GM19239 (cell line): ENCODE data around the gene C16orf86.

Experiments
- DNase-seq: peaks from one replicate; pipeline ENCODE4 v3.0.0; 2011; ENCODE audit warnings: low spot score; ENCODE audit not compliant: insufficient read length
- FAIRE-seq: peaks from 2 replicates; lab custom pipeline; 2011; peaks lifted over from hg19 to GRCh38; lab: Jason Lieb, UNC

The C16orf86 gene

DNA sequence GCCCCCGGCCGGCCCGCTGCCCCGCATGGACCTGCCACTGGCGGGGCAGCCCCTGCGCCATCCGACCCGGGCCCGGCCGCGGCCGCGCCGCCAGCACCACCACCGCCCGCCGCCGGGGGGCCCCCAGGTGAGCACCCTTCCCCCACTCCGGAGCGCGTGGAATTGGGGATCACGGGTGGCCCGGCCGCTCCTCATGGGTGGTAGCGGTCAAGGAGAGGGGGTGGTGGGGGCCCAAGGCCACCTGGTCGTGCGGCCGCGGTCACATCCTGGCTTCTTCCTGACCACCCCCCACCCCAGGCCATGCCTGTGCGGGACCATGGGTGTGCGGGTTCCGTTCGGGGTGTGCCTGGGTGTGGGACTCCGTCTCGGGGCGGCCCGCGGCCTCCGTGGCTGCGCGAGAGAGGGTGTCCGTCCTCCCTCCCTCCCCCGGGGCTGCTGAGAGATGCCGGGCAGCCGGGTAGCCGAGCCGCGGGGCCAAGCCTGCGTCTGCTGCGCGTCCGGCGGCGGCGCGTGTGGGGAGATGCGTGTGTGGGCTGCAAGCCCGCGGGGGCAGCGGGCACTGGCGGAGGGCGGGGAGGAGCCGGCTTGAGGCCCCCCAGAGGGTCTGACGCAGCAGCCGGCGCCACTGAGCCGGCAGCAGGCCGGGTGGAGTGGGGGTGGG lies 13.4 kb upstream of the C16orf86 start:
- no peak for DNase-seq
- FAIRE-seq, result no peak

DNA sequence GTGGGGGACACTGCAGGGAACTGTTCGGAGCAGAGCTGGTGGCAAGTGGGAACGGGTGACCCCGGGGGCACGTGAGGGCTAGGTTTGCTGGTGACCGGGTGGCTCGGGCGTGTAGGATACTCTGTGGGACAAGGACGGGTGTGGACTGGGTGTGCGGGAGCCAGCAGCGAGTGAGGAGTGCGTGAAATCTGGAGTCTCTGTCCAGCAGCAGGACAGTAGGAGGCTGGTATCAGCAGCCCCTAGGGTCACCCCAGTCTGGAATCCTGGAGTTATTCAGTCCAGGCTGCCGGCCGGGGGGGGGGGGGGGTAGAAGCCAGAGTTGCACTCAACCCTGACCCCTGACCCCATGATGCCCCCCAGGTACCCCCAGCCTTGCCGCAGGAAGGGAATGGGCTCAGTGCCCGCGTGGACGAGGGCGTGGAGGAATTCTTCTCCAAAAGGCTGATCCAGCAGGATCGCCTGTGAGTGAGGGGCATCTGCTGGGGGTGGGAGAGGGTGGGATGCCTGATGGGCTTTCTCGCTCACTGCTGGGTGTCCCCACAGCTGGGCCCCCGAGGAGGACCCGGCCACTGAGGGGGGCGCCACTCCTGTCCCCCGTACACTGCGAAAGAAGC lies 12.7 kb upstream of the C16orf86 start:
- FAIRE-seq, result no peak
- DNase-seq, result no peak

DNA sequence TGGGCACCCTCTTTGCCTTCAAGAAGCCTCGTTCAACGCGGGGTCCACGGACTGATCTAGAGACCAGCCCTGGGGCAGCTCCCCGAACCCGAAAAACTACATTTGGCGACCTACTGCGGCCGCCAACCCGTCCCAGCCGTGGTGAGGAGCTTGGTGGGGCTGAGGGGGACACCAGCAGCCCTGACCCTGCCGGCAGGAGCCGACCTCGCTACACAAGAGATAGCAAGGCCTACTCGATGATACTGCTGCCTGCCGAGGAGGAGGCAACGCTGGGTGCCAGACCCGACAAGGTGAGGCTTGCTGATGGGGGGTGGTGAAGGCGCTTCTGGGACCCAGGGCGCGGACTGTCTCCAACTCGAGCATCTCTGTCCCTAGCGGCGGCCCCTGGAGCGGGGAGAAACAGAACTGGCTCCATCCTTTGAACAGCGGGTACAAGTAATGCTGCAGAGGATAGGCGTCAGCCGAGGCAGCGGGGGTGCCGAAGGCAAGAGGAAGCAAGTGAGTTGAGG lies 12.2 kb upstream of the C16orf86 start:
- FAIRE-seq (no peak), DNase-seq (no peak)

DNA sequence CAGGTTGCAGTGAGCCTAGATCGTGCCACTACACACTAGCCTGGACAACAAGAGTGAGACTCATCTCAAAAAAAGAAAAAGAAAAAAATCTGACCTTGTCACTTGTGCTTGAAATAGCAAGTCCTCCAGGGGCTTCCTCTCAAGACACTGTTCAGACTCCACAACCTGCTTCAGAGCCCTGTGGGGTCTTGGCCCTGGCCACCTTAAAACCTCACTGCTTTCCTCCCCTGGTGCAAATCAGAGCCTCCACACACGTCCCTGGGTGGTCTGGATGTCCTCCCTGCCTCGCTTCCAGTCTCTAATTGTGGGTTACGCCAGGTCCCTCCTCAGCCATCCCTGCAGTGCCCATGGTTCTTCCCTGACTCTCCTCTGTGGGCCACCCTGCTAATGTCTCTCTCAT lies 11.3 kb upstream of the C16orf86 start:
- FAIRE-seq (no peak), DNase-seq (no peak)

DNA sequence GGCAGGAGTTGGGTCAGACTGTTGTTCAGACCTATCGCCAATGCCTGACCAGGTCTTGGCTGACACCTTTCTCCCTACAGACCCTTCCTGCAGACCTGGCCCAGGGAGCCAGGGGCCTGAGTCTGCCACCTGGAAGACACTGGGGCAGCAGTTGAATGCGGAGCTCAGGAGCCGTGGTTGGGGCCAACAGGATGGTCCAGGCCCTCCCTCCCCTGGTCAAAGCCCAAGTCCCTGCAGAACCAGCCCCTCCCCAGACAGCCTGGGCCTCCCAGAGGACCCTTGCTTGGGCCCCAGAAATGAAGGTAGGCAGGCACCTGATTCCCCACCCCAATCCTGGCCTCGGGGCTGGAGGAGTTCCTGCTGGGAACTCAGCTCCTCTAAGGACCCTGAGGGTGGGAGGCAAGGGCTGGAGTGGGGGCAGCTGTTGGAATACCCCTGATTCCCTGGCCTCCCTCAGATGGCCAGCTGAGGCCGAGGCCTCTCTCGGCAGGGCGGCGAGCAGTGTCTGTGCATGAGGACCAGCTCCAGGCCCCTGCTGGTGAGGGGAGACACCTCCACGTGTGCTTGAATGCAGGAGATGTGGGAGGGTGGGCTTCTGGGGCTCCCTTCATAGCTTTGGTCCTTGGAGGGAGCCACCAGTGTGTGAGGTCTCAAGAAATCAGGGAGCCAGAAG lies 10.1 kb upstream of the C16orf86 start:
- no peak for FAIRE-seq
- no peak for DNase-seq

DNA sequence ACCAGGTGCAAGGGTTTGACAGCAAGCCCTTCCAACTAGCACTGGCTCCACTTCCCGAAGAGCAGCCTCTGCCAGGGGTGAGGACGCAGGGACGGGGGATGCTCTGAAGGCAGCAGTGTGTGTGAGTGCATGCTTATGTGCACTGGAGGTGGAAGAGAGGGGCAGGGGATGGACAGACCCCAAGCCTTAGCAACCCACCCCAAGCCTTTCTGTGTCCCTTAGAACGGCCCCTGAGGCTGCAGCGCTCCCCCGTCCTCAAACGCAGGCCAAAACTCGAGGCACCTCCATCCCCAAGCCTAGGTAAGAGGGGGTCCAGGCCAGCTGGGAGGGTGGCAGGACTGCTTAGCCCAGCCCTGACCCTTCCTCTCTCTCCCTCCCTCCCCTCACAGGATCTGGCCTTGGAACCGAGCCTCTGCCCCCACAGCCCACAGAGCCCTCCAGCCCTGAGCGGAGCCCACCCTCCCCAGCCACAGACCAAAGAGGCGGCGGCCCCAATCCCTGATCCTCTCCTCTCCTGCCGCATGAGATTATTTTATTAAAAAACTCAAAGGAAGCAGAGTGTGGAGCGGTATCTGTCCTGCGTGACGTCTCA lies 9.5 kb upstream of the C16orf86 start:
- FAIRE-seq, result no peak
- no peak for DNase-seq

DNA sequence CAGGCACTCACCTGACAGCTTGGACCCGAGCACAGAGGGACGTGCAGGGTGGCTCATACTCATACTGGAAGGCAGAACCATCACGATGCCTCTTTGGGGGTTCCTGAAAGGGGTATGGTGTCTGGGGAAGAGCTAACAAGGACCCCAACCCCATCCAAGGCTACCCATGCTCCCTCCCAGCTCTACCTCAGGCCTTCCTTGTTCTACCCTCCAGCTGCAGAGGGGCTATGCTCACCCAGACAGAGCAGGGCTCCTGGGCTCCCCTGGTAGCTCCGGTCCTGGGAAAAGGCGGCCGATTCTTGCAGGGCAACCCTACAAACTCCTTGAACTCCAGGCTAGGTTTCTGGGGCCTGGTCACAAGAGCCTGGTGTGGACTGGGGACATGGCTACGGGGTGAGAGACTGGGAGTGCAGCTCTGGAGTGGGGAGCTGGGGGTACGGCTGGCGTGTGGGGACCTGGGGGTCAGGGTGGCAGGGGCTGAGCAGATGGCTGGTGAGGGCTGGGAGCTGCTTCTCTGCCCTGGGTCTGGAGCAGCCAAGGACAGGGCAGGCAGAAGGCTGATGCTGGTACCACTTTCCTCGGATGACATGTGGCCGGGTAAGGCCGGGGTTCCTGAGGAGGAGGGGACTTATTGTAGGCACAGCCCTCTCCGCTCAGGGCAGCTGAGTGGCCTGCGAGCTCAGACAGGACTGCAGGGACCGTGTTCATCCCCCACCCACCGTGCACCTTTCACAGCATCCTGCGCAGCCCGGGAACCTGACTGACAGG lies 8.7 kb upstream of the C16orf86 start:
- FAIRE-seq (no peak), DNase-seq (no peak)

DNA sequence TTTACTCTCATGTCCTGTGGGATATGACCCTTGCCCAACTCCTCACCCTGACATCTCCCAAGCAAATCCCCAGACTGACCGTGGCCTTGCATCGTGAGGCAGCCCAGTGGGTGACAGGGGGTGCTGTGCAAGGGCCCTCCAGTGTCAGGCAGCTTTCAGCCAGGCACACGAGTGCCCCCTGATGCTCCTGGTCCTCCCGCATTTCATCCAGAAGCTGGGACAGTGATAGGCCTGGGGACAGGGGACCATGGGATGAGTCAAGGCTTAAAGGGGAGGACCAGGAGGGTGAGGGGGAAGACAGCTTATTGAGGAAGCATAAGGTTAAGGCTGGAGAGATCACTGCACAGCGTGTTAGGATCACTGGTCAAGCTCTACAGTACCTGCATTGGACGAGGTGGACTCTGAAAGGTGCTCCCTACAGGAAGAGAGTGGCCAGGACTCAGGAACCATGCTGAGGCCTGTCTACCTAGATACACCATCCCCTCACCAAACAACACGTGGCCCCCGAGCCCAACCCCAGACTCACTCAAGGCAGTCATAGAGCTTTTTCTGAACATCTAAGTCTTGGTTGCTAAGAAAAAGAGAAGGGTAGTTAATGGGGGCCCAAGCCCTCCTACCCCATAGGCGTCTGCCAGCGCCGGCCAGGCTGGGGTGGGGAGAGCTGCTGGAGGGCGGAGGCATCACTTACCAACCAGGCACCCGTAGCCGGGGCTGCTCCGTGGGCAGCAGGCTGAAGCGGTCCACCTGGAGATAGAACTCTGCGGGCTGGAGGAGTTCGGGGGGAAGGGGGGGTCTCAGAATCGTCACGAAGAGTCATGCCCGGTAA lies 7.6 kb upstream of the C16orf86 start:
- FAIRE-seq, result no peak

DNA sequence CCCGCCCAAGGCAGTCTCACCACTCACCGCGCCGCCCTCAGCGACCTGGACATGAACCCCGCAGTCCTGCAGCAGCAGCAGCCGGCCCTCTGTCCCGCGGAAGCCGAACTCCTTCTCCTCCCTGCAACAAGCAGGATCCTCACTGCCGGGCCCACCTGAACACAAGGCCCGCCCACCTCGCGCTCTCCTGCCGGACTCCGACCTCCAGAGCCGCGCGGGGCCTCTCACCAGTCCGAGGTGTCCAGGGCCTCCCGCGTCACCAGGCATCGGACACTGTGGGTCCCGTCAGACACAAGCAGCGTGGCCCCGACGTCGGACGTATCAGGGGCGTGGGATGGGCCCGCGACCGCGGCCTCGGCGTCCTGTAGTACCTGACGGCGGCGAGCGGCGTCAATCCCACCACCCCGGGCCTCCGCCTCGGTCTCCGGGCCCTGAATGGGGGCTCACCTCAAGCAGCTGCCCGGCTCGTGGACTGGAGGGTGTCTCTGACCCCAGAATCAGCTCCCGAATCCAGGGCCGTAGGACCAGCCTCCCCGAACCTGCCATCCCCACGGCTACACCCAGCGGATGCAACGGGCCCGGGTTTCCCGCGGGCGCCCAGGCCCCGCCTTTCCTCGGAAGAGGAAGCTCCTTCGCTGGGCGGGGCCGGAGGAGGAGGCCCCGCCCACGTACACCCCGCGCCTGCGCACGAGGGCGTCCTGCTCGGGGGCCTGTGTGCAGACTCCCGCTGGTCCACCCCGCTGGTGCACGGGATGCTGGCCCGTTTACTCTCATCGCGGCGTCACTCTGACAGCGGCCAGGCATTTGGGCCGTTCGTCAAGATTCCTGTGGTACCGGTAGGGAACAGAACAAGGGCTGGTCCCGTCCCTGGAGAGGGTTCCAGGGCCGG lies 6.7 kb upstream of the C16orf86 start, which contains the start of gene ACD:
Gene ACD, minus strand, starts transcription at position 586 of the 889 bp plus-strand sequence. Its CDS starts 40 bp downstream, at position 546.
- DNase-seq (peak; percentile 100), FAIRE-seq (no peak)

More for the DNA sequence above, 7.6 kb upstream of the C16orf86 start:
- DNase-seq, result no peak

DNA sequence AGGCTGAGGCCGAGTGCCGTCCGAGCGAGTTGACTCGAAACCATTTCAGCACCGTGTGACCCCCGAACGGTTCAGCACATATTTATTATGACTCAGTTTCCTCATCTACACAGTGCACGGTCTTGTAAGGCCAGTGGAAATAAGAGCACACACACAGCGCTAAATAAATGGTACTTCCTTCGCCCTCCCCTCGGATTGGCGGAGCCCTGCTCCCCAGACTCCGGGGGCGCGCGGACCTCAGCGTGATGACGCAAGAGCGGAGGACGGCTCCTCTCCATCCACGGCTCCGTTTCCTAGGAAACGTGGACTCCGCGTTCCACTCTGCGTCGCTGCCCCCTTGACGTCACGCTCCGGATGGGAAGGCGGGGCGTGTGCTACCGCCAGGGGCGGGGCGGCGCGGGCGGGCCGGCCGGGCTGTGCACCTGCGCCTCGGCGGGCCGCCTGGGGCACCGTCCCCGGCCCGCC lies 6.0 kb upstream of the C16orf86 start, which contains the start of gene PARD6A:
Gene PARD6A, plus strand, starts transcription at position 397 of the 465 bp plus-strand sequence. CDS start 79 bp downstream, outside the sequence.
- peak; percentile 100 for DNase-seq
- FAIRE-seq, result peak; percentile 97

DNA sequence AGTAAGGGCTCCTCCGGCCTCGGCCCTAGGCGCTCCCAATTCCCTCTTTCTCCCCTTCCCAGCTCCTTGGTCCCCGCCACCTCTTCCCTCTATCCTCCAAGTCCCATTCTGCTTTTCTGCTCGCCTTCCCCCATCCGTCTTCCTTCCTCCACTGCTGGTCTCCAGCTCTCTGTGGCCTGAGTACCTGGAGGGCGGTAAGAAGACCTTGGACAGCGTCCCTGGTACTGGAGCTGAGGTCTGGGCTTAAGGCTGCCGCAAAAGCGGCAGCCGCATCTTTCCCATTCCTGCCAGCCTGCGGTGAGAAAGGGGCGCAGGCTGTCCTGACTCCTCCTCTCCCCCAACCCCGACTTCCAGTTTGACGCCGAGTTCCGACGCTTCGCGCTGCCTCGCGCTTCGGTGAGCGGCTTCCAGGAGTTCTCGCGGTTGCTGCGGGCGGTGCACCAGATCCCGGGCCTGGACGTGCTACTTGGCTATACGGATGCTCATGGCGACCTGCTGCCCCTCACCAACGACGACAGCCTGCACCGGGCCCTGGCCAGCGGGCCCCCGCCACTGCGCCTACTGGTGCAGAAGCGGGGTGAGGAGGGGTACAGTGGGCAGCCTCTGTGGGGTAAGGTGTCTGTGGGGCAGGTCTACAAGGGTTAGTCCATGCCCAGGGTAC lies 5.4 kb upstream of the C16orf86 start:
- DNase-seq (no peak), FAIRE-seq (no peak)

DNA sequence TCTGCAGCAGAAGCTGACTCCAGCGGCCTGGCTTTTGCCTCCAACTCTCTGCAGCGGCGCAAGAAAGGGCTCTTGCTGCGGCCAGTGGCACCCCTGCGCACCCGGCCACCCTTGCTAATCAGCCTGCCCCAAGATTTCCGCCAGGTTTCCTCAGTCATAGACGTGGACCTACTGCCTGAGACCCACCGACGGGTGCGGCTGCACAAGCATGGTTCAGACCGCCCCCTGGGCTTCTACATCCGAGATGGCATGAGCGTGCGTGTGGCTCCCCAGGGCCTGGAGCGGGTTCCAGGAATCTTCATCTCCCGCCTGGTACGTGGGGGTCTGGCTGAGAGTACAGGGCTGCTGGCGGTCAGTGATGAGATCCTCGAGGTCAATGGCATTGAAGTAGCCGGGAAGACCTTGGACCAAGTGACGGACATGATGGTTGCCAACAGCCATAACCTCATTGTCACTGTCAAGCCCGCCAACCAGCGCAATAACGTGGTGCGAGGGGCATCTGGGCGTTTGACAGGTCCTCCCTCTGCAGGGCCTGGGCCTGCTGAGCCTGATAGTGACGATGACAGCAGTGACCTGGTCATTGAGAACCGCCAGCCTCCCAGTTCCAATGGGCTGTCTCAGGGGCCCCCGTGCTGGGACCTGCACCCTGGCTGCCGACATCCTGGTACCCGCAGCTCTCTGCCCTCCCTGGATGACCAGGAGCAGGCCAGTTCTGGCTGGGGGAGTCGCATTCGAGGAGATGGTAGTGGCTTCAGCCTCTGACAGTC lies 4.5 kb upstream of the C16orf86 start:
- no peak for DNase-seq
- no peak for FAIRE-seq

DNA sequence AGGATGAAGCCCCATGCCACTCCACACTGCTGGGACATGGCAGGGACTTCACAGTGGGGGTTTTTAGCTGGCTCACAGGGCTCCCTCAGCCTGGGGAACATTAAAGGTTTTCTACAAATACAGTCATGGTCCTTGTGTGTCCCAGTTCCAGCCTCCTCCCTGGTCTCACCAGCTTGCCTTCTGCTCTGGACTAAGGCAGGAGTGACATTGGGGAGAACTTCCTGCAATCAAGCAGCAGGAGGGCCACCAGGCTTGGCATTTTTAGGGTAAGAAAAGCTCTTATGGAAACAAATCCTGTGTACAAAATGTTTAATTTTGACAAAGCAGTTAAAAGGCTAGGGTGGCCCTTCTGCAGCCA lies 4.0 kb upstream of the C16orf86 start:
- DNase-seq, result no peak
- no peak for FAIRE-seq

DNA sequence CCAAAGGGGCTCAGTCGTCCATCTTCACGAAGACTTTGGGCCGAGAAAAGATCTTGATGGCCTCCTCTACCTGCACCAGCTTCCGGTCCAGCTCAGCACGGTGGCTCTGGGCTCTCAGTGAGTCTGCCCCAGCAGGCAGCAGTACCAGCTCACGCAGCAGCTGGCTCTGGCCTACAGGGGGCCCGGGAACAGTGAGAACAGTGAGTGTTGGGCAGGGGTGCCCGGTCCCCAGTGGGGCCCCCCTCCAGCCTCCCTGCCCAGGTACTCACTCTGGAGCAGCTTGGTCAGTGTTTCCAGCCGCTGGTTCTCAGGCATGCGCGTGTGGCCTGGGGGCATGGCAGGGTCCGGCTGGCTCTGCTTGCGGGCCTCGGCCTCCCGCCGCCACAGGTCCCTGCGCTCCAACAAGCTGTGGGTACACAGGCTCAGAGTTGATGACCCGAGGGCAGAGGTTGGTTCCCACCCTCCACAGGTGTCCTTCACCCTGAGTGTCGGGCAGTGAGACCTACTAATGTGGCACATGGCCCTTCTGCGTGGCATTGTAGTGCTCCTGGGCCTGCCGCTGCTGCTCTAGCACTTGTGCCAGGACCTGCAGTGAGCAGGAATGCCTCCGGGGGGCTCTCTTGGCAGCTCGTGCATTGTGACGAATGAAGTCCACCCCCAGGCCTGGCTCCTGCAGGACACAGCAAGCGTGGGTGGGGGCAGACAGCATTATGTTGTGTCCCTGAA lies 3.3 kb upstream of the C16orf86 start:
- no peak for DNase-seq
- FAIRE-seq, result no peak

DNA sequence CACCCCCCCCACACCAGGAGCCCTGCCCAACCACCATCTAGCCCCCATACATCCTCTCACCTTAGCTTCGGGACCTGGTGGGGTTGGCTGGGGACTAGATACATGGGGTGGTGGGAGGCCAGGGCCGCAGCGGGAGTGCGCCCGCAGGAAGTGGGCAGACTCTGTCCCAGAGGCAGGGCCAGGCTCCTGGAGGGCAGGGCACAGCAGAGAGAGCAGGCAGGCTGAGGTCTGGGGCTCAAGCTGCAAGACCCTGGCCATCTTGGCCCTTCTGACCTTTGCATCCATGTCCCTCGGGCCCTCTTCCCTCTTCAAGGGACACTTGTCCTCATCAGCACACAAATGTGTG lies 2.8 kb upstream of the C16orf86 start:
- FAIRE-seq, result no peak

DNA sequence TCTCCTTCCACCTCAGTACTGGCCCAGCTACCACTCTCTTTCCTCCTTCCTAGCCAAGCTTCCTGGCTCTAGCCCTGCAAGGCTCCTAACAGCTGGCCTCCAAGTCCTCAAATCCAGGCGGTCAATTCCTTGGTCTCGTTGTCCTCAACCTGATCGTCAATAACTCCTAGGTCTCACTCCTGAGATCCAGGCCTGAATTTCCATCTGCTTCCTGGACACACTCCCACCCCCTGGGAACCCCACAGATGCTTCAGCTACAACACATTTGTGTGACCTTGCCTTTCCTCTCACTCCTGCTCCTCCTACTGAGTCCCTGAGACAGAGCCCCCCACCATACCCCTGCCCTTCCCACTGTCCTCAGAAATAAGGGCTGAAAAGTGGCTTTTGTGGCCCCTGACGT lies 2.4 kb upstream of the C16orf86 start:
- FAIRE-seq, result no peak

More for the DNA sequence above, 2.8 kb upstream of the C16orf86 start:
- DNase-seq, result no peak

More for the DNA sequence above, 2.4 kb upstream of the C16orf86 start:
- no peak for DNase-seq
